ENCODE measurements around the gene CDNF. TPM values are rescaled to one million over a fixed set of nuclear protein-coding genes. Genes with fewer than 3 reads are reported as not detected.
"Not testable (repeated sequence)": the region's sequence is repeated elsewhere in the genome, so short reads cannot be mapped to it uniquely, and the experiment has no call there.

Gene CDNF
- total RNA-seq, 1 donor from 2014 or later, result 1.0 TPM

GRCh38 chr10:14873090-14873760 is 35.4 kb upstream of the CDNF start:
- H3K27ac ChIP-seq (ENCODE audit: low read depth, low read length), result no peak overlapping the region
- H3K27me3 ChIP-seq (ENCODE audit: control insufficient read depth in 3 of 3, insufficient read depth in 3 of 3, low read length in 3 of 3), result no peaks in the 10 kb centered on the region
- H3K36me3 ChIP-seq (ENCODE audit: control insufficient read depth in 3 of 3, insufficient read depth in 3 of 3, low read length in 3 of 3), result peaks cover 5 to 9% (median 9%) of the 10 kb centered on the region in 3 donors
- H3K9ac ChIP-seq (ENCODE audit: low read depth in 1 of 3, low read length in 3 of 3), result no peak overlapping the region
- H3K4me3 ChIP-seq (ENCODE audit: low read length in 3 of 3), result no peak overlapping the region
- H3K9me3 ChIP-seq (ENCODE audit: control insufficient read depth in 3 of 3, low read length in 3 of 3), result no peaks in the 10 kb centered on the region
- H3K4me1 ChIP-seq (ENCODE audit: control insufficient read depth in 3 of 3, insufficient read depth in 3 of 3, low read length in 3 of 3), result peaks cover 12 to 21% (median 18%) of the 10 kb centered on the region in 3 donors

DNA sequence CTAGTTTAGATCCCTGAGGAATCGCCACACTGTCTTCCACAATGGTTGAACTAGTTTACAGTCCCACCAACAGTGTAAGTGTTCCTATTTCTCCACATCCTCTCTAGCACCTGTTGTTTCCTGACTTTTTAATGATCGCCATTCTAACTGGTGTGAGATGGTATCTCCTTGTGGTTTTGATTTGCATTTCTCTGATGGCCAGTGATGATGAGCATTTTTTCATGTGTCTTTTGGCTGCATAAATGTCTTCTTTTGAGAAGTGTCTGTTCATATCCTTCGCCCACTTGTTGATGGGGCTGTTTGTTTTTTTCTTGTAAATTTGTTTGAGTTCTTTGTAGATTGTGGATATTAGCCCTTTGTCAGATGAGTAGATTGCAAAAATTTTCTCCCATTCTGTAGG is 27.0 kb upstream of the CDNF start:
- not testable (repeated sequence) for H3K9me3 ChIP-seq (ENCODE audit: control insufficient read depth in 3 of 3, low read length in 3 of 3); H3K9ac ChIP-seq (ENCODE audit: low read depth in 1 of 3, low read length in 3 of 3); H3K4me1 ChIP-seq (ENCODE audit: control insufficient read depth in 3 of 3, insufficient read depth in 3 of 3, low read length in 3 of 3); H3K4me3 ChIP-seq (ENCODE audit: low read length in 3 of 3); H3K27ac ChIP-seq (ENCODE audit: low read depth, low read length); H3K27me3 ChIP-seq (ENCODE audit: control insufficient read depth in 3 of 3, insufficient read depth in 3 of 3, low read length in 3 of 3)
- peaks cover 13 to 30% (median 24%) of the 10 kb centered on the region in 3 donors for H3K36me3 ChIP-seq (ENCODE audit: control insufficient read depth in 3 of 3, insufficient read depth in 3 of 3, low read length in 3 of 3)

DNA sequence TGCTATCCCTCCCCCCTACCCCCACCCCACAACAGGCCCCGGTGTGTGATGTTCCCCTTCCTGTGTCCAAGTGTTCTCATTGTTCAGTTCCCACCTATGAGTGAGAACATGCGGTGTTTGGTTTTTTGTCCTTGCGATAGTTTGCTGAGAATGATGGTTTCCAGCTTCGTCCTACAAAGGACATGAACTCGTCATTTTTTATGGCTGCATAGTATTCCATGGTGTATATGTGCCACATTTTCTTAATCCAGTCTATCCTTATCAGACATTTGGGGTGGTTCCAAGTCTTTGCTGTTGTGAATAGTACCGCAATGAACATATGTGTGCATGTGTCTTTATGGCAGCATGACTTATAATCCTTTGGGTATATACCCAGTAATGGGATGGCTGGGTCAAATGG is 26.6 kb upstream of the CDNF start:
- not testable (repeated sequence) for H3K9ac ChIP-seq (ENCODE audit: low read depth in 1 of 3, low read length in 3 of 3); H3K4me3 ChIP-seq (ENCODE audit: low read length in 3 of 3); H3K27ac ChIP-seq (ENCODE audit: low read depth, low read length); H3K9me3 ChIP-seq (ENCODE audit: control insufficient read depth in 3 of 3, low read length in 3 of 3); H3K4me1 ChIP-seq (ENCODE audit: control insufficient read depth in 3 of 3, insufficient read depth in 3 of 3, low read length in 3 of 3); H3K27me3 ChIP-seq (ENCODE audit: control insufficient read depth in 3 of 3, insufficient read depth in 3 of 3, low read length in 3 of 3)
- H3K36me3 ChIP-seq (ENCODE audit: control insufficient read depth in 3 of 3, insufficient read depth in 3 of 3, low read length in 3 of 3), result peaks cover 11 to 27% (median 24%) of the 10 kb centered on the region in 3 donors

GRCh38 chr10:14860791-14861190 is 23.0 kb upstream of the CDNF start:
- Histone ChIP-seq H3K36me3 (ENCODE audit: control insufficient read depth in 3 of 3, insufficient read depth in 3 of 3, low read length in 3 of 3) (peaks cover 0 to 10% (median 1%) of the 10 kb centered on the region in 3 donors), H3K27ac (ENCODE audit: low read depth, low read length) (no peak overlapping the region), H3K4me1 (ENCODE audit: control insufficient read depth in 3 of 3, insufficient read depth in 3 of 3, low read length in 3 of 3) (no peaks in the 10 kb centered on the region), H3K4me3 (ENCODE audit: low read length in 3 of 3) (no peak overlapping the region), H3K27me3 (ENCODE audit: control insufficient read depth in 3 of 3, insufficient read depth in 3 of 3, low read length in 3 of 3) (no peaks in the 10 kb centered on the region), H3K9ac (ENCODE audit: low read depth in 1 of 3, low read length in 3 of 3) (no peak overlapping the region), H3K9me3 (ENCODE audit: control insufficient read depth in 3 of 3, low read length in 3 of 3) (no peaks in the 10 kb centered on the region)

GRCh38 chr10:14859775-14860174 is 21.9 kb upstream of the CDNF start:
- Histone ChIP-seq H3K9me3 (ENCODE audit: control insufficient read depth in 3 of 3, low read length in 3 of 3) (no peaks in the 10 kb centered on the region), H3K27ac (ENCODE audit: low read depth, low read length) (no peak overlapping the region), H3K36me3 (ENCODE audit: control insufficient read depth in 3 of 3, insufficient read depth in 3 of 3, low read length in 3 of 3) (peaks cover 0 to 10% (median under 1%) of the 10 kb centered on the region in 3 donors), H3K9ac (ENCODE audit: low read depth in 1 of 3, low read length in 3 of 3) (no peak overlapping the region), H3K4me3 (ENCODE audit: low read length in 3 of 3) (no peak overlapping the region), H3K27me3 (ENCODE audit: control insufficient read depth in 3 of 3, insufficient read depth in 3 of 3, low read length in 3 of 3) (no peaks in the 10 kb centered on the region), H3K4me1 (ENCODE audit: control insufficient read depth in 3 of 3, insufficient read depth in 3 of 3, low read length in 3 of 3) (no peaks in the 10 kb centered on the region)

DNA sequence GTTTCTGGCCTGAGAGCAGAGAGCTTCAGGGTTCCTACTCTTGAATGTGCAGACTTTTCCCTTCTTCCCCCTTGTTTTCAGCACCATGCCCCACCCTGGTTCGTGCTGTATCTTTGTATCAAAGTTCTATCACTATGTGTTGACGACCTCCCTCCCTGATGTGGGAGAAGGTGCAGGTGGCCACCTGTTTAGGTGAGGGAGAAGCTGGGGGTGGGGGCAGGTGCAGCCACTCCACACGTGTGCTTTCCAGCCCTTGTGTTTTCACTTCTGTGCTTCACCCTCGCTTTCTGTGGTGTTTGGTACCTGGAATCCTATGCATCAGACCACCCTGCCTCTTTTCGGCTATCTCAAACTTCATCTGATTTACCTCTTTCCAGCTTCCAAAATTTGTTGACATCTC is 21.2 kb upstream of the CDNF start:
- peaks cover 0 to 12% (median 5%) of the 10 kb centered on the region in 3 donors for H3K36me3 ChIP-seq (ENCODE audit: control insufficient read depth in 3 of 3, insufficient read depth in 3 of 3, low read length in 3 of 3)
- no peaks in the 10 kb centered on the region for H3K4me1 ChIP-seq (ENCODE audit: control insufficient read depth in 3 of 3, insufficient read depth in 3 of 3, low read length in 3 of 3)
- H3K9ac ChIP-seq (ENCODE audit: low read depth in 1 of 3, low read length in 3 of 3), result no peak overlapping the region
- no peak overlapping the region for H3K27ac ChIP-seq (ENCODE audit: low read depth, low read length)
- no peaks in the 10 kb centered on the region for H3K27me3 ChIP-seq (ENCODE audit: control insufficient read depth in 3 of 3, insufficient read depth in 3 of 3, low read length in 3 of 3)
- no peak overlapping the region for H3K4me3 ChIP-seq (ENCODE audit: low read length in 3 of 3)
- H3K9me3 ChIP-seq (ENCODE audit: control insufficient read depth in 3 of 3, low read length in 3 of 3), result no peaks in the 10 kb centered on the region

DNA sequence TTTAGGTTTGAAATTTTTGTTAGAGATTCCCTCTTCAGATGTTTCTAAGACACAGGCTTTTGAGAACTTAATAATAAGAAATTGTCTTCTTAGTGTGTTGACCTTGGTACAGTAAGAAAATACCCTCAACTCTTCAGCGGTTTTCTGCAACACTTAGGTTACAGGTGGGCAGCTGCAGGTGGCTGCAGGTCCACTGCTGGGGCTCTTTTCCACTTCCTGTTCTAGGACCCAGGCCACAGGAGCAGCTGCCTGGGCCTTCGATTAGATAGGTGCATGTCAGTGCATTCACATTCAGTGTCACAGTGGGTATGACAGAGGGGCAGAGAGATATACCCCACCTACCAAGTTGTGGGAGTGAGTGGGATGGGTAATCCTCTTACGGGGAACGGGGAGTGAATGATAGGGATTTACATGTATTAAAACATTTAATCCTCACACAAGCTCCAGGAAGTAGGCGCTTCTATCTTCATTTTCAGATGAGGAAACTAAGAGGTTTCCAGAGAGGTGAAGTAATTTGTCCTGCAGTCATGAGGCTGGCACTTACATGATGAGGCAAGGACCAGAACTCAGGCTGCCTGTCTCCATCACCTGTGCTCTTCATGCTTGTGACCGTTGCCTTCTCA is 20.6 kb upstream of the CDNF start:
- no peaks in the 10 kb centered on the region for H3K9me3 ChIP-seq (ENCODE audit: control insufficient read depth in 3 of 3, low read length in 3 of 3)
- no peak overlapping the region for H3K9ac ChIP-seq (ENCODE audit: low read depth in 1 of 3, low read length in 3 of 3)
- no peak overlapping the region for H3K27ac ChIP-seq (ENCODE audit: low read depth, low read length)
- H3K27me3 ChIP-seq (ENCODE audit: control insufficient read depth in 3 of 3, insufficient read depth in 3 of 3, low read length in 3 of 3), result no peaks in the 10 kb centered on the region
- peaks cover 0 to 12% (median 5%) of the 10 kb centered on the region in 3 donors for H3K36me3 ChIP-seq (ENCODE audit: control insufficient read depth in 3 of 3, insufficient read depth in 3 of 3, low read length in 3 of 3)
- H3K4me1 ChIP-seq (ENCODE audit: control insufficient read depth in 3 of 3, insufficient read depth in 3 of 3, low read length in 3 of 3), result no peaks in the 10 kb centered on the region
- H3K4me3 ChIP-seq (ENCODE audit: low read length in 3 of 3), result no peak overlapping the region

GRCh38 chr10:14855453-14855852 is 17.6 kb upstream of the CDNF start:
- Histone ChIP-seq H3K27me3 (ENCODE audit: control insufficient read depth in 3 of 3, insufficient read depth in 3 of 3, low read length in 3 of 3) (no peaks in the 10 kb centered on the region), H3K36me3 (ENCODE audit: control insufficient read depth in 3 of 3, insufficient read depth in 3 of 3, low read length in 3 of 3) (peaks cover 0 to 19% (median 11%) of the 10 kb centered on the region in 3 donors), H3K9me3 (ENCODE audit: control insufficient read depth in 3 of 3, low read length in 3 of 3) (no peaks in the 10 kb centered on the region), H3K9ac (ENCODE audit: low read depth in 1 of 3, low read length in 3 of 3) (no peak overlapping the region), H3K27ac (ENCODE audit: low read depth, low read length) (no peak overlapping the region), H3K4me1 (ENCODE audit: control insufficient read depth in 3 of 3, insufficient read depth in 3 of 3, low read length in 3 of 3) (no peaks in the 10 kb centered on the region), H3K4me3 (ENCODE audit: low read length in 3 of 3) (no peak overlapping the region)

- no peaks in the 10 kb centered on the region for H3K27me3 ChIP-seq (ENCODE audit: control insufficient read depth in 3 of 3, insufficient read depth in 3 of 3, low read length in 3 of 3)
- no peak overlapping the region for H3K27ac ChIP-seq (ENCODE audit: low read depth, low read length)
- H3K9me3 ChIP-seq (ENCODE audit: control insufficient read depth in 3 of 3, low read length in 3 of 3), result no peaks in the 10 kb centered on the region
- no peak overlapping the region for H3K9ac ChIP-seq (ENCODE audit: low read depth in 1 of 3, low read length in 3 of 3)
- peaks cover 0 to 27% (median 11%) of the 10 kb centered on the region in 3 donors for H3K36me3 ChIP-seq (ENCODE audit: control insufficient read depth in 3 of 3, insufficient read depth in 3 of 3, low read length in 3 of 3)
- no peak overlapping the region for H3K4me3 ChIP-seq (ENCODE audit: low read length in 3 of 3)
- H3K4me1 ChIP-seq (ENCODE audit: control insufficient read depth in 3 of 3, insufficient read depth in 3 of 3, low read length in 3 of 3), result no peaks in the 10 kb centered on the region
Measured at GRCh38 chr10:14852236-14852635, 14.4 kb upstream of the CDNF start.

- Histone ChIP-seq H3K4me3 (ENCODE audit: low read length in 3 of 3) (no peak overlapping the region), H3K36me3 (ENCODE audit: control insufficient read depth in 3 of 3, insufficient read depth in 3 of 3, low read length in 3 of 3) (peaks cover 28 to 48% (median 28%) of the 10 kb centered on the region in 3 donors), H3K27me3 (ENCODE audit: control insufficient read depth in 3 of 3, insufficient read depth in 3 of 3, low read length in 3 of 3) (no peaks in the 10 kb centered on the region), H3K9ac (ENCODE audit: low read depth in 1 of 3, low read length in 3 of 3) (no peak overlapping the region), H3K9me3 (ENCODE audit: control insufficient read depth in 3 of 3, low read length in 3 of 3) (no peaks in the 10 kb centered on the region), H3K4me1 (ENCODE audit: control insufficient read depth in 3 of 3, insufficient read depth in 3 of 3, low read length in 3 of 3) (no peaks in the 10 kb centered on the region), H3K27ac (ENCODE audit: low read depth, low read length) (no peak overlapping the region)
Measured at GRCh38 chr10:14844948-14845347, 7.1 kb upstream of the CDNF start.

All from skeletal muscle tissue (tissue), 4 donors.